Measurements from ENCODE around the gene ZBTB7C. TPM values are rescaled to one million over a fixed set of nuclear protein-coding genes. Genes with fewer than 3 reads are reported as not detected.

The ZBTB7C gene
- total RNA-seq, 2 experiments from 2014 or later = not detected

- H3K9me3 Mint-ChIP-seq = no peaks in the 10 kb centered on the region
- ChIA-PET POLR2A (interaction anchor here (1.1 kb wide), 1 partner anchor 9 kb away, joined by 3 read pairs; no protein-coding TSS in a partner anchor), CTCF (interaction anchor here (0.5 to 1.7 kb wide), 2 partner anchors 10 to 103 kb away, joined by 3 to 4 read pairs; no protein-coding TSS in a partner anchor)
- peaks cover 7% of the 10 kb centered on the region for H3K4me1 Mint-ChIP-seq (ENCODE audit: low read depth)
- intact Hi-C loops (cut with micrococcal nuclease) = no loop called here
- H3K4me3 Mint-ChIP-seq = no peak overlapping the region
- no peak for TF ChIP-seq CTCF (IDR thresholded peaks at IDR 0.05)
- H3K36me3 Mint-ChIP-seq (ENCODE audit: low read depth) = no peaks in the 10 kb centered on the region
- no peak for DNase-seq
- H3K27ac Mint-ChIP-seq = no peak overlapping the region
- H3K27me3 Mint-ChIP-seq = peaks cover 46% of the 10 kb centered on the region
- no peak for ATAC-seq
Observed at GRCh38 chr18:48133671-48134251, 275.4 kb downstream of the ZBTB7C start.

DNA sequence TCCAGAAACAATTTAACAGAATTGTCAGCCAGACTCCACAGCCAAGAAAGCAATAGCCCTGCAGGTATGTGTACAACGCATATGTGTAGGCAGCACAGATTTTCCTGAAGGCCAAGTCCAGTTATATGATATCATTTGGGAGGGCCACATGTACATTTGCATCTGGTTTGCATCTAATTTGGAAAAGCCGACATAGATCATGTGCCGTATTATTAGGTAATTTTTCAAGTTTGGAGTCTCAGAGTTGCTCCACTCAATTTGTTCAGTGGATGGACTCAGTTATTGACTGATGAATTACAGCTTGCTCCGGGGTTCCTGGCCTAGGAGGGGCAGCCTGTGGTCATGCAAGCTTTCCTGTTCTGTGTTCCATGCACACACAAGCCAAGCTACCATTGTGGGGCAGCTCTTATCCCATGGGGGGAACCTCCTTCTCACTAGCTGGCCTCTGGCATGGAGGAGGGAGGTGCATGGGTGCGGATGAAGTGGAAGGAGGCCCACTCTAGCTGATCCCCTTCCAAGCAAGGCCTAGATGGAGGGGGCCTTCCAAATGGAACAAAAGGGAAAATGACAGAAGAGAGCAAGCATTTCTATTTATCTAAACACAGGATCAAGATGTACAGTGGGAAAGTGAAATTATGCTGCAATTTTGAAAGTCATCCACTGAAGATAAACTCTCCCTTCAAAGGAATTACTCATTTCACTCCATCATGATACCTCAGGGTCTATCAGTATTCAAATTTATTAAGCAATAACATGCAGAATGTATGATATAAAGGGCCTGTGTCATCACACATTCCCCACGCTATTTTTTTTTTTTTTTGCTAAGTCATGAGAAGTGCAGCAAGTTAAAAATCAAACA is 276.2 kb downstream of the ZBTB7C start:
- intact Hi-C loops (cut with micrococcal nuclease) = no loop called here
- H3K4me1 Mint-ChIP-seq (ENCODE audit: low read depth) = peaks cover 7% of the 10 kb centered on the region
- ChIA-PET POLR2A (no interaction called here), CTCF (interaction anchor here (0.5 to 1.7 kb wide), 2 partner anchors 9 to 103 kb away, joined by 3 to 4 read pairs; no protein-coding TSS in a partner anchor)
- H3K27ac Mint-ChIP-seq = no peak overlapping the region
- no peak for ATAC-seq
- no peaks in the 10 kb centered on the region for H3K9me3 Mint-ChIP-seq
- peaks cover 43% of the 10 kb centered on the region for H3K27me3 Mint-ChIP-seq
- no peaks in the 10 kb centered on the region for H3K36me3 Mint-ChIP-seq (ENCODE audit: low read depth)
- TF ChIP-seq CTCF (IDR thresholded peaks at IDR 0.05) = no peak
- no peak overlapping the region for H3K4me3 Mint-ChIP-seq
- no peak for DNase-seq

DNA sequence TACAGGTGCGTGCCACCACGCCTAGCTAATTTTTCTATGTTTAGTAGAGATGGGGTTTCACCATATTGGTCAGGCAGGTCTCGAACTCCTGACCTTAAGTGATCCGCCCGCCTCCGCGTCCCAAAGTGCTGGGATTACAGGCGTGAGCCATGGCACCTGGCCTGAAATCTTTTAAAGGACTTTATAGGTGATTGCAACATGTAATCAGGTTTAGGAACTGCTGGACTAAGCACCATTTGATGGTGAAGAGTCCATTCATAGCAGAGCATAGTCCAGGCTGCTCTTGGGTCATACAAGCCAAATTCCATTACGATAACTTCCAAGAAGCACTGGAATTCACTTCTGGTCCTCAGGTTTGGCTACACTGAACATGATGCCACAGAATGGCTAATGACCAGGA is 278.1 kb downstream of the ZBTB7C start:
- intact Hi-C loops (cut with micrococcal nuclease) = no loop called here
- ATAC-seq = no peak
- Mint-ChIP-seq H3K4me1 (ENCODE audit: low read depth) (no peaks in the 10 kb centered on the region), H3K27ac (no peak overlapping the region), H3K9me3 (no peaks in the 10 kb centered on the region), H3K36me3 (ENCODE audit: low read depth) (no peaks in the 10 kb centered on the region), H3K27me3 (peaks cover 34% of the 10 kb centered on the region), H3K4me3 (no peak overlapping the region)
- ChIA-PET CTCF (no interaction called here), POLR2A (no interaction called here)
- DNase-seq = no peak
- no peak for TF ChIP-seq CTCF (IDR thresholded peaks at IDR 0.05)

DNA sequence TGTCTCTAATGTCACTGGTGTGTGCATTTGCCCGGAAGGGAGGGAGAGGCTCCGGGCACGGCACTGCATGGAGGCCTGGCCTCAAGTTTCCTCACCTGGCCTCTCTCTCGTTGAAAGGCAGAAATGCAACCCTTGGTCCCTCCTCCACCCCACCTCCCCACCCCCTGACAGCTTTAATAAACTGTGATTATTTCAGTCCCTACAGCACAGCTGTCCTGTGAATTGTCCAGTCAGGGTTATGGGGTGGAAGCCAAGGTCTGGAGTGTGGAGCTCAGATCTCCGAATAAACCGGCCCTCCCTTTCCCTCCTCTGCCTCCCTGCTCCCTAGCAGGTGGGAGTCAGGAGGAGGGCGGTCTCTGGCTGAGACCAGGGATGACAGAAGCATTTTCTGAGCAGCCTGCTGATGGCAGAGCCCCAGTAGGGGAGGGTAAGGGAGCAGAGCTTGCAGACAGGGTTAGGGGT is 279.5 kb downstream of the ZBTB7C start:
- H3K4me3 Mint-ChIP-seq = no peak overlapping the region
- H3K4me1 Mint-ChIP-seq (ENCODE audit: low read depth) = peaks cover 7% of the 10 kb centered on the region
- TF ChIP-seq CTCF (IDR thresholded peaks at IDR 0.05) = no peak
- no peaks in the 10 kb centered on the region for H3K36me3 Mint-ChIP-seq (ENCODE audit: low read depth)
- ATAC-seq (no peak), DNase-seq (no peak)
- no peak overlapping the region for H3K27ac Mint-ChIP-seq
- H3K27me3 Mint-ChIP-seq = peaks cover 25% of the 10 kb centered on the region
- POLR2A ChIA-PET = no interaction called here
- no peaks in the 10 kb centered on the region for H3K9me3 Mint-ChIP-seq
- intact Hi-C loops (cut with micrococcal nuclease) = no loop called here
- CTCF ChIA-PET = no interaction called here

DNA sequence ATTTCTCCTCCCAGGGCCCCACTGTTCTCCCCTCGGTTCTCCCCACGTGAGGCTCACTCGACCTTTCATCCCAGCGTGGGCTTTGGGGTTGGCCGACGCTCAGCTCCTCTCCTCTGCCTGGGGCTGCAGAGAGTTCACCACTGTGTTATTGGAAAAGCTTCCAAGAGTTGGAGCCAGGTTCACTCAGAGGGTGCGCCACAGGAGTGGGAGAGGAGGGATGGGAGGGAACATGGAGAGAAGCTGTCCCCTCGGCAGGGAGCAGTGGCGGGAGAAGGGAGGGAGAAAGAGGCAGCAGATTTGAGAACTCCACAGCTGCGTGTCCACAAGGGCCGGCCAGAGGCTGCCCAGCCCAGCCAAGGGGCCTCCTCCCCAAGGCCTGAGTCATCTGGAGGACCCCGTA is 281.6 kb downstream of the ZBTB7C start:
- H3K9me3 Mint-ChIP-seq = no peaks in the 10 kb centered on the region
- POLR2A ChIA-PET = no interaction called here
- TF ChIP-seq CTCF (IDR thresholded peaks at IDR 0.05) = no peak
- peaks cover 17% of the 10 kb centered on the region for H3K27me3 Mint-ChIP-seq
- intact Hi-C loops (cut with micrococcal nuclease) = no loop called here
- ATAC-seq = no peak
- CTCF ChIA-PET = no interaction called here
- no peak for DNase-seq
- H3K27ac Mint-ChIP-seq = no peak overlapping the region
- H3K36me3 Mint-ChIP-seq (ENCODE audit: low read depth) = no peaks in the 10 kb centered on the region
- H3K4me3 Mint-ChIP-seq = no peak overlapping the region
- H3K4me1 Mint-ChIP-seq (ENCODE audit: low read depth) = peaks cover 10% of the 10 kb centered on the region

Data from activated CD8-positive, alpha-beta T cell treated with anti-CD3 and anti-CD28 coated beads for 36 hours (primary cell).